CD4-positive, alpha-beta T cell (primary cell): ENCODE measurements around the gene G3BP1. TPM values are rescaled to one million over a fixed set of nuclear protein-coding genes. Genes with fewer than 3 reads are reported as not detected.

ENCODE experiments used
- ATAC-seq: fragments of 200-7000 bp; cut with Tn5 transposase; one replicate; pipeline ENCODE4 v1.10.0; 2022; ENCODE audit warnings: mild to moderate bottlenecking; ENCODE audit not compliant: poor library complexity
- CTCF ChIA-PET: fragments of 350-600 bp; sonication (Branson Sonifier 250); formaldehyde crosslinking; loops from one replicate; lab custom pipeline; 2021; ENCODE audit warnings: antibody characterized with exemption, inconsistent platforms; lab: Charles Lee
- POLR2A ChIA-PET: fragments of 350-600 bp; sonication (Branson Sonifier 250); formaldehyde crosslinking; loops from one replicate; lab custom pipeline; 2021; ENCODE audit warnings: antibody characterized with exemption, inconsistent platforms; lab: Charles Lee
- DNase-seq, 14 experiments: peaks; one replicate each; pipeline ENCODE4 v3.0.0-alpha.2; 2013 to 2020; ENCODE audit warnings: mixed read lengths in 2 of 14
- H3K27ac ChIP-seq, 2 donors: one replicate each; pipeline versions ENCODE4 v1.5.1 to v1.7.0; 2013; ENCODE audit warnings: low read length in 2 of 2, low read depth in 1 of 2, mild to moderate bottlenecking in 1 of 2
- H3K27me3 ChIP-seq, 2 experiments: 1 replicate in 1 of 2; 2 replicates in 1 of 2; pipeline versions ENCODE4 v1.6.1 to v1.7.0; 2013; ENCODE audit warnings: low read length in 2 of 2, control low read depth in 1 of 2, mild to moderate bottlenecking in 1 of 2, moderate library complexity in 1 of 2; ENCODE audit not compliant: insufficient read depth in 2 of 2, control insufficient read depth in 1 of 2
- H3K36me3 ChIP-seq: one replicate; pipeline ENCODE4 v1.6.1; 2013; ENCODE audit warnings: low read length, control low read depth; ENCODE audit not compliant: insufficient read depth
- H3K4me1 ChIP-seq: one replicate; pipeline ENCODE4 v1.6.1; 2013; ENCODE audit warnings: low read length, control low read depth; ENCODE audit not compliant: insufficient read depth
- H3K4me3 ChIP-seq: one replicate; pipeline ENCODE4 v1.5.1; 2013; ENCODE audit warnings: mild to moderate bottlenecking, low read length, moderate library complexity
- H3K9me3 ChIP-seq, 2 experiments: 1 replicate in 1 of 2; 2 replicates in 1 of 2; pipeline versions ENCODE4 v1.6.1 to v1.7.0; 2013; ENCODE audit warnings: low read length in 2 of 2, mild to moderate bottlenecking in 2 of 2, control low read depth in 1 of 2, moderate library complexity in 1 of 2; ENCODE audit not compliant: control insufficient read depth in 1 of 2, insufficient read depth in 1 of 2
- H3K27ac Mint-ChIP-seq: one replicate; pipeline ENCODE4 v1.8.0; 2020; ENCODE audit warnings: mixed read lengths
- H3K27me3 Mint-ChIP-seq: one replicate; pipeline ENCODE4 v1.8.0; 2021; ENCODE audit warnings: mixed read lengths
- H3K36me3 Mint-ChIP-seq: one replicate; pipeline ENCODE4 v1.8.0; 2021; ENCODE audit warnings: low read depth, mixed read lengths
- H3K4me1 Mint-ChIP-seq: one replicate; pipeline ENCODE4 v1.8.0; 2021; ENCODE audit warnings: low read depth, mixed read lengths
- H3K4me3 Mint-ChIP-seq: one replicate; pipeline ENCODE4 v1.8.0; 2020; ENCODE audit warnings: mild to moderate bottlenecking, mixed read lengths
- H3K9me3 Mint-ChIP-seq: one replicate; pipeline ENCODE4 v1.8.0; 2020; ENCODE audit warnings: mixed read lengths
- intact Hi-C, 2 experiments: fragments of 100-400 bp; cut with DNase I in 1 of 2; cut with micrococcal nuclease in 1 of 2; formaldehyde crosslinking; loops; one replicate each; pipeline versions ENCODE4 v1.15.1 to v1.9.0; 2023 to 2025; cut with DNase I, micrococcal nuclease
- total RNA-seq, 174 experiments: library from RNA in 2 of 174; stranded (reverse) in 2 of 174; gene quantifications; one replicate each; pipeline ENCODE4 v1.2.3 and lab custom pipeline; 2021 to 2026
- TF ChIP-seq, protein P1 (sequence below): fragments of 200-600 bp; IDR thresholded peaks from one replicate; pipeline ENCODE4 v1.8.0; 2022; ENCODE audit warnings: antibody characterized with exemption, mild to moderate bottlenecking

Gene G3BP1
- total RNA-seq, 2 experiments from 2014 or later: 82.3 to 83.9 TPM

DNA sequence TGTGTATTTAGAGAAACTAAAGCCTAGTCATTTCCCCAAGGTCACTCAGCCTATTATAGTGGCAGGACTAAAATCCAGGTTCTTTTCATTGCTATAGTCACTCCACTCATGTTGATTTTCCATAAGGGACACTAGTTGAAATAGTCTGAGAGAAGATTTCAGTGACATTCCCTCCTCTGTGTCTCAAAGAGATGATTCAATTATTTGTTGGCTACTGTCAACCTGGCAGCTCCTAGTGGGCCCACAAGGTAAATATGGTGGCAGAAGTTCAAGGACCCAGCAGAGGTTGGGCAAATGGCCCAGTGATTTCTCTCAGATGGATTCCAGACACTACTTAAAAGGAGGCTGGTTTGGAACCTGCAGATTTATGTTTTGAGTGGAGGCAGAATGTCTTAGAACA is 48.1 kb downstream of the G3BP1 start:
- no peak for ATAC-seq
- POLR2A ChIA-PET: no interaction called here
- H3K4me3 Mint-ChIP-seq: no peak overlapping the region

DNA sequence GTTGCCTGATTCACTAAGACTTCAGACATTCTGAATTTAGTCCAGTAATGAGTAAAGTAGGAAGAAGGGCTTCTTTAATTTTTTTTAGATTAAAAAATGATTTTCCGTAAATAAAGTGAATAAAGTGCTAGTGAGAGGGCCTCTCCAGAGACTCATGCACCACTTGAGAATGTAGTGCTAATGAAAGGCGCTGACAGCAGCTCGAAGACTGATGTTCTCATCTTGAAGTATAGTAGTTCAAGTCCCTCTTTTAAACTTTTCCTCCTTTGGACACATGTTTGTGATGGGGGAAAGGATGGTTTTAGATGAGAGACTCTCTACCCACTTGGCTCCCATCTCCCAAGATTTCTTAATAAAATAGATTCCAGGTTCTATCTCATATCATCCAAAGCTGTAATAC is 48.5 kb downstream of the G3BP1 start:
- Mint-ChIP-seq H3K36me3 (peaks cover 1% of the 10 kb centered on the region), H3K4me1 (peaks cover under 1% of the 10 kb centered on the region), H3K4me3 (no peak overlapping the region), H3K9me3 (no peaks in the 10 kb centered on the region), H3K27me3 (no peaks in the 10 kb centered on the region), H3K27ac (no peak overlapping the region)
- Histone ChIP-seq H3K4me3 (no peak overlapping the region), H3K9me3 (no peaks in the 10 kb centered on the region), H3K4me1 (no peaks in the 10 kb centered on the region), H3K36me3 (no peaks in the 10 kb centered on the region), H3K27ac (no peak overlapping the region), H3K27me3 (no peaks in the 10 kb centered on the region)
- TF ChIP-seq, protein P1, sequence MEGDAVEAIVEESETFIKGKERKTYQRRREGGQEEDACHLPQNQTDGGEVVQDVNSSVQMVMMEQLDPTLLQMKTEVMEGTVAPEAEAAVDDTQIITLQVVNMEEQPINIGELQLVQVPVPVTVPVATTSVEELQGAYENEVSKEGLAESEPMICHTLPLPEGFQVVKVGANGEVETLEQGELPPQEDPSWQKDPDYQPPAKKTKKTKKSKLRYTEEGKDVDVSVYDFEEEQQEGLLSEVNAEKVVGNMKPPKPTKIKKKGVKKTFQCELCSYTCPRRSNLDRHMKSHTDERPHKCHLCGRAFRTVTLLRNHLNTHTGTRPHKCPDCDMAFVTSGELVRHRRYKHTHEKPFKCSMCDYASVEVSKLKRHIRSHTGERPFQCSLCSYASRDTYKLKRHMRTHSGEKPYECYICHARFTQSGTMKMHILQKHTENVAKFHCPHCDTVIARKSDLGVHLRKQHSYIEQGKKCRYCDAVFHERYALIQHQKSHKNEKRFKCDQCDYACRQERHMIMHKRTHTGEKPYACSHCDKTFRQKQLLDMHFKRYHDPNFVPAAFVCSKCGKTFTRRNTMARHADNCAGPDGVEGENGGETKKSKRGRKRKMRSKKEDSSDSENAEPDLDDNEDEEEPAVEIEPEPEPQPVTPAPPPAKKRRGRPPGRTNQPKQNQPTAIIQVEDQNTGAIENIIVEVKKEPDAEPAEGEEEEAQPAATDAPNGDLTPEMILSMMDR: no peak
- ChIA-PET CTCF (no interaction called here), POLR2A (no interaction called here)
- intact Hi-C loops: loop anchor here in 1 of 2 experiments (10.0 kb wide), 1 partner anchor 455 kb away; no protein-coding TSS in a partner anchor
- ATAC-seq: no peak
- DNase-seq: no peak

More for the DNA sequence above, 48.1 kb downstream of the G3BP1 start:
- H3K4me3 ChIP-seq: no peak overlapping the region
- no peak for DNase-seq
- H3K9me3 ChIP-seq: no peaks in the 10 kb centered on the region
- H3K27me3 ChIP-seq: no peaks in the 10 kb centered on the region
- TF ChIP-seq, protein P1: no peak
- intact Hi-C loops: loop anchor here in 1 of 2 experiments (10.0 kb wide), 1 partner anchor 455 kb away; no protein-coding TSS in a partner anchor
- no peak overlapping the region for H3K27ac ChIP-seq
- CTCF ChIA-PET: interaction anchor here (0.9 to 1.5 kb wide), 2 partner anchors 38 to 323 kb away, joined by 3 read pairs; no protein-coding TSS in a partner anchor
- H3K4me1 ChIP-seq: no peaks in the 10 kb centered on the region
- Mint-ChIP-seq H3K9me3 (no peaks in the 10 kb centered on the region), H3K27me3 (no peaks in the 10 kb centered on the region), H3K4me1 (no peaks in the 10 kb centered on the region), H3K27ac (no peak overlapping the region), H3K36me3 (peaks cover 2% of the 10 kb centered on the region)
- no peaks in the 10 kb centered on the region for H3K36me3 ChIP-seq

DNA sequence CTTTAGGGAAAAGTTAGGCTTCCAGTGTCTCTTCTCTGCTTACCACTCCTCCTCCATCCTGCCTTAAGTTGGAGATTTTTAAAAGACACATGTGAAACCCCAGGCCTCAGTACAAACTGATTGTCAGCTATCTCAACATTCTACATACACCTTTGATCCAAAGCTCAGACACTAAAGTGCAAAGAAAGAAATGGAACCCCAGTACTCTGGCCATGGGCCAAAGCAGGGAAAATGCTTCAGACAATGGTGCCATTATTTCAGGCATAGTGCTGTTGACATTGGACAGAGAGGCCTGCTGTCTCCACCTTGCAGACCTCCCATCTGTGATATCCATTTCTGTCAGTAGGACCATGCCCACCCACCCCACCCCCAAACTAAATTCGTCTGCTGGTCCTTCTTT is 49.1 kb downstream of the G3BP1 start:
- intact Hi-C loops: loop anchor here in 1 of 2 experiments (10.0 kb wide), 1 partner anchor 454 kb away; no protein-coding TSS in a partner anchor
- ATAC-seq (no peak), DNase-seq (no peak)
- H3K27me3 ChIP-seq: no peaks in the 10 kb centered on the region
- Mint-ChIP-seq H3K27ac (no peak overlapping the region), H3K9me3 (no peaks in the 10 kb centered on the region), H3K27me3 (no peaks in the 10 kb centered on the region), H3K4me3 (no peak overlapping the region), H3K4me1 (peaks cover 4% of the 10 kb centered on the region), H3K36me3 (peaks cover 6% of the 10 kb centered on the region)
- TF ChIP-seq, protein P1: no peak
- H3K27ac ChIP-seq: no peak overlapping the region
- CTCF ChIA-PET: no interaction called here
- POLR2A ChIA-PET: no interaction called here
- H3K4me3 ChIP-seq: no peak overlapping the region
- no peaks in the 10 kb centered on the region for H3K36me3 ChIP-seq
- no peaks in the 10 kb centered on the region for H3K4me1 ChIP-seq
- H3K9me3 ChIP-seq: no peaks in the 10 kb centered on the region
